ENCODE data around the gene PLPP1. TPM values are rescaled to one million over a fixed set of nuclear protein-coding genes. Genes with fewer than 3 reads are reported as not detected.

PLPP1 gene
- total RNA-seq (10 to 100 TPM; 25.4 to 57.3 (median 37.6) TPM), polyA plus RNA-seq (10 to 100 TPM; 22.0 to 81.5 (median 46.1) TPM)
- long read RNA-seq, donor 1, transcript PLPP1-201 (6 exons, 1,550 nt): minor isoform, 9 of 28 reads
- long read RNA-seq, donor 1, transcript PLPP1-202 (6 exons, 1,597 nt): major isoform, 16 of 28 reads
- long read RNA-seq, donor 1, partial matches to known transcripts: 1 of 28 reads
- long read RNA-seq, donor 1, other reads (novel, unspliced or antisense): 2 of 28 reads
- long read RNA-seq, donor 2, transcript PLPP1-201 (6 exons, 1,550 nt): major isoform, 77 of 160 reads
- long read RNA-seq, donor 2, transcript PLPP1-202 (6 exons, 1,597 nt): minor isoform, 59 of 160 reads
- long read RNA-seq, donor 2, partial matches to known transcripts: 10 of 160 reads
- long read RNA-seq, donor 2, other reads (novel, unspliced or antisense): 14 of 160 reads

- TF ChIP-seq, protein P1, sequence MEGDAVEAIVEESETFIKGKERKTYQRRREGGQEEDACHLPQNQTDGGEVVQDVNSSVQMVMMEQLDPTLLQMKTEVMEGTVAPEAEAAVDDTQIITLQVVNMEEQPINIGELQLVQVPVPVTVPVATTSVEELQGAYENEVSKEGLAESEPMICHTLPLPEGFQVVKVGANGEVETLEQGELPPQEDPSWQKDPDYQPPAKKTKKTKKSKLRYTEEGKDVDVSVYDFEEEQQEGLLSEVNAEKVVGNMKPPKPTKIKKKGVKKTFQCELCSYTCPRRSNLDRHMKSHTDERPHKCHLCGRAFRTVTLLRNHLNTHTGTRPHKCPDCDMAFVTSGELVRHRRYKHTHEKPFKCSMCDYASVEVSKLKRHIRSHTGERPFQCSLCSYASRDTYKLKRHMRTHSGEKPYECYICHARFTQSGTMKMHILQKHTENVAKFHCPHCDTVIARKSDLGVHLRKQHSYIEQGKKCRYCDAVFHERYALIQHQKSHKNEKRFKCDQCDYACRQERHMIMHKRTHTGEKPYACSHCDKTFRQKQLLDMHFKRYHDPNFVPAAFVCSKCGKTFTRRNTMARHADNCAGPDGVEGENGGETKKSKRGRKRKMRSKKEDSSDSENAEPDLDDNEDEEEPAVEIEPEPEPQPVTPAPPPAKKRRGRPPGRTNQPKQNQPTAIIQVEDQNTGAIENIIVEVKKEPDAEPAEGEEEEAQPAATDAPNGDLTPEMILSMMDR (IDR thresholded peaks at IDR 0.05): no peak
- 0% methylated on average over 37 to 91 of the region's 91 CpGs for WGBS, 3 donors
- H3K27me3 ChIP-seq (ENCODE audit: insufficient read depth in 3 of 3, low read length in 2 of 3): no peaks in the 10 kb centered on the region
- DNase-seq: peak; percentile 93 to 95
- peak within 1 kb of the TSS; percentile 78 for H3K4me3 ChIP-seq
- no peaks in the 10 kb centered on the region for H3K36me3 ChIP-seq (ENCODE audit: insufficient read depth in 1 of 2, low read depth in 1 of 2)
- peak; percentile 93 to 97 (median 96) for ATAC-seq
- intact Hi-C loops (cut with DNase I): loop anchor here in 1 of 2 donors (2.0 to 10.0 kb wide), 3 partner anchors 66 to 140 kb away; no protein-coding TSS in a partner anchor
- H3K27ac ChIP-seq: peak within 1 kb of the TSS; percentile 95
- H3K9me3 ChIP-seq: no peaks in the 10 kb centered on the region
- peaks cover 28% of the 10 kb centered on the region for H3K4me1 ChIP-seq
Observed at GRCh38 chr5:55534436-55535198, at the start of gene PLPP1. TSS of gene PLPP1 (minus strand) at chr5:55534964. CDS start at chr5:55534629, 335 bp downstream.

GRCh38 chr5:55583578-55583977 lies 48.8 kb upstream of the PLPP1 start:
- DNase-seq (no peak), ATAC-seq (no peak)
- WGBS, 3 donors: 90 to 95% (median 94%) methylated on average over 9 of the region's 9 CpGs
- H3K36me3 ChIP-seq (ENCODE audit: insufficient read depth in 1 of 2, low read depth in 1 of 2): no peaks in the 10 kb centered on the region
- TF ChIP-seq, protein P1 (IDR thresholded peaks at IDR 0.05): no peak
- H3K4me1 ChIP-seq: peaks cover 4% of the 10 kb centered on the region
- H3K27ac ChIP-seq: no peak overlapping the region
- H3K4me3 ChIP-seq: no peak overlapping the region
- H3K9me3 ChIP-seq: no peaks in the 10 kb centered on the region
- no peaks in the 10 kb centered on the region for H3K27me3 ChIP-seq (ENCODE audit: insufficient read depth in 3 of 3, low read length in 2 of 3)
- intact Hi-C loops (cut with DNase I): no loop called here

GRCh38 chr5:55582256-55582655 lies 47.5 kb upstream of the PLPP1 start:
- H3K4me1 ChIP-seq: peaks cover 17% of the 10 kb centered on the region
- H3K36me3 ChIP-seq (ENCODE audit: insufficient read depth in 1 of 2, low read depth in 1 of 2): no peaks in the 10 kb centered on the region
- H3K4me3 ChIP-seq: no peak overlapping the region
- no peaks in the 10 kb centered on the region for H3K27me3 ChIP-seq (ENCODE audit: insufficient read depth in 3 of 3, low read length in 2 of 3)
- intact Hi-C loops (cut with DNase I): no loop called here
- ATAC-seq (no peak), DNase-seq (no peak)
- H3K27ac ChIP-seq: no peak overlapping the region
- 62 to 73% (median 67%) methylated on average over 2 of the region's 2 CpGs for whole genome bisulfite sequencing, 3 donors
- H3K9me3 ChIP-seq: no peaks in the 10 kb centered on the region
- TF ChIP-seq, protein P1 (IDR thresholded peaks at IDR 0.05): no peak

DNA sequence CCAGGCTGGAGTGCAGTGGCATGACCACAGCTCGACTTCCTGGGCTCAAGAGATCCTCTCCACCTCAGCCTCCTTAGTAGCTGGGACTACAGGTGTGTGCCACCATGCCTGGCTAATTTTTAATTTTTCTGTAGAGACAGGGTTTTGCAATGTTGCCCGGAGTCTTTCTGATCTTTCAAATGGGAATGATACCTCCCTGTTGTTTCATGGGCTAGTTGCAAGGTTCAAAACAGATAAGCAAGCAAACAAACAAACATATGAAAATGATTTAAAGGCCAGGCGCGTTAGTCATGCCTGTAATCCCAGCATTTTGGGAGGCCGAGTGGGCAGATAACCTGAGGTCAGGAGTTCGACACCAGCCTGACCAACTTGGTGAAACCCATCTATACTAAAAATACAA lies 45.3 kb upstream of the PLPP1 start:
- no peak for DNase-seq
- intact Hi-C loops (cut with DNase I): no loop called here
- WGBS, 3 donors: 95 to 99% (median 97%) methylated on average over 6 of the region's 6 CpGs
- TF ChIP-seq, protein P1 (IDR thresholded peaks at IDR 0.05): no peak
- H3K27me3 ChIP-seq (ENCODE audit: insufficient read depth in 3 of 3, low read length in 2 of 3): no peaks in the 10 kb centered on the region
- ATAC-seq: no peak
- no peaks in the 10 kb centered on the region for H3K9me3 ChIP-seq
- no peak overlapping the region for H3K27ac ChIP-seq
- H3K4me3 ChIP-seq: no peak overlapping the region
- no peaks in the 10 kb centered on the region for H3K36me3 ChIP-seq (ENCODE audit: insufficient read depth in 1 of 2, low read depth in 1 of 2)
- H3K4me1 ChIP-seq: peaks cover 29% of the 10 kb centered on the region
